Superior temporal gyrus (tissue), 1 donor: ENCODE measurements around the gene RBPJL.

ENCODE experiments used
- DNase-seq: peaks from one replicate; pipeline ENCODE4 v3.0.0-alpha.2; 2016; ENCODE audit errors: extremely low spot score

Gene RBPJL, protein sequence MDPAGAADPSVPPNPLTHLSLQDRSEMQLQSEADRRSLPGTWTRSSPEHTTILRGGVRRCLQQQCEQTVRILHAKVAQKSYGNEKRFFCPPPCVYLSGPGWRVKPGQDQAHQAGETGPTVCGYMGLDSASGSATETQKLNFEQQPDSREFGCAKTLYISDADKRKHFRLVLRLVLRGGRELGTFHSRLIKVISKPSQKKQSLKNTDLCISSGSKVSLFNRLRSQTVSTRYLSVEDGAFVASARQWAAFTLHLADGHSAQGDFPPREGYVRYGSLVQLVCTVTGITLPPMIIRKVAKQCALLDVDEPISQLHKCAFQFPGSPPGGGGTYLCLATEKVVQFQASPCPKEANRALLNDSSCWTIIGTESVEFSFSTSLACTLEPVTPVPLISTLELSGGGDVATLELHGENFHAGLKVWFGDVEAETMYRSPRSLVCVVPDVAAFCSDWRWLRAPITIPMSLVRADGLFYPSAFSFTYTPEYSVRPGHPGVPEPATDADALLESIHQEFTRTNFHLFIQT

DNA sequence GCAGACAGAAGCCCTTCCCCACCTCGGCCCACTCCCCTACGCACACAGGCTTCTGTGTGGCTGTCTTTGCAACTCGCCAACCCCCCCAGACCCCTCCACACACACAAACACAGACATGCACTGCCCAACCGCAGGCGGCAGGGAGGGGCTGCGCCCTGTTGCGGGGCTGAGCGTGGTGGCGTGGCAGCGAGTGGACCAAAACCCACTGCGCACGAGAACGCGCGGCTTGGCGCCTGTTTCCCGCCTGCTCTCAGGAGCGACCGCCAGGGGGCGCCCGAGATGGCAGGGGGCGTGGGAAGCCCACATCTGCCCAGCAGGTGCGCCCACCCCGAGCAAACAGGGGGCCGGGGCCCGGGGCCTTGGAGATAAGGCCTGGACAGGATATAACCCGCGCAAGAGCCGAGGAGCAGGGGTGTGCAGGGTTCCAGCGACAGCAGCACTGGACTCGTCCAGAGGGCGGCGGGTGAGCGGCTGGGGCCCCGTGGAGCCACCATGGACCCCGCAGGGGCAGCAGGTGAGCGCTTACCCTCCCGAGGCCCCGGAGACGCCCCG lies at the start of gene RBPJL:
RBPJL (plus strand) TSS at position 410 of the 552 bp plus-strand sequence; CDS start at position 493, 83 bp downstream.
- DNase-seq, result no peak

DNA sequence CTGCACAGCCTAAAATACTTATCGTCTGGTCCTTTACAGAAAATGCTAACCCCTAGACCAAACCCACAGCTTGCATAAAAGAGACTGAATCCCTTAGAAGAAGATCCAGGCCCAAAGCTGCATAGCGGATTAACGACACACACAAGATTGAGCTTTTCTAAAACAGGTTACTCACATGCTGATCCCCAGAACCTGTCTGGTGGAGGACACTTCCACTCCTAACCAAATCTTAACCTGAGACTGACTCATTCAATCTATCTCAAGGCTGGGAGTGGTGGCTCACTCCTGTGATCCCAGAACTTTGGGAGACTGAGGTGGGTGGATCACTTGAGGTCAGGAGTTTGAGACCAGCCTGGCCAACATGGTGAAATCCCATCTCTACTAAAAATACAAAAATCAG lies 49.5 kb upstream of the RBPJL start:
- no peak for DNase-seq

DNA sequence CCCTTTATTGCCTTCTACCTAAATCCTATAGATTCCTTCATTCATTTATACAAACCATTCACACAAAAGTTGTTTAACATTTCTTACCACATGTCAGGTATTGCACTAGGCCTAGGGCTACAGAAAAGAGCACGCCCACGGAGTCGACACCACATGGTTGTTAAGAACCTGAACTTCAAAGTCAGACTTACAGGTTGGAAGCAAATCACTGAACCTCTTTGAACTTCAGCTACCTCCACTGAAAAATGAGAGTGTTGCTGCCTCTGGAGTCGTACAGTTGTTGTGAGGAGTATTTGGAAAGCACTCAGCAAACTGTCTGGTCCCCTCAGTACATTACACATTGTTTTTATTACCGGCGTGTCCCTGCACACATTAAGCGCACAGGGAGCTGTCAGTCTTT lies 48.9 kb upstream of the RBPJL start:
- no peak for DNase-seq

DNA sequence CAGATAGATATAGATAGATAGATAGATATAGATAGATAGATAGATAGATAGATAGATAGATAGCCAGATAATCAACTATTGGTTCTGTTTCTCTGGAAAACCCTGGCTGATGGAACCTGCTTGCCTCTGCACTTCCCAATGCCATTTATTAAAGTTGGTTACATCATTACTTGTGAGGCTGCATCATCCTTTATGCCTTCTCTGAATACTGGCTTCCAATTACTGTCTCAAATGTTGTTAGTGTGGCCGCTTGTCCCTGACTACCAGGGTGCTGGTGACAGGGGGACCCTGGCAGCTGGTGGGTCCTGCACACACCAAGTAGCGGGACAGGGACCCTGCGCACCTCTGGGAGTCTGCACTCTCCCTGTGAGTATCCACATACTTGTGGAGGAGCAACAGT lies 48.4 kb upstream of the RBPJL start:
- DNase-seq, result no peak

DNA sequence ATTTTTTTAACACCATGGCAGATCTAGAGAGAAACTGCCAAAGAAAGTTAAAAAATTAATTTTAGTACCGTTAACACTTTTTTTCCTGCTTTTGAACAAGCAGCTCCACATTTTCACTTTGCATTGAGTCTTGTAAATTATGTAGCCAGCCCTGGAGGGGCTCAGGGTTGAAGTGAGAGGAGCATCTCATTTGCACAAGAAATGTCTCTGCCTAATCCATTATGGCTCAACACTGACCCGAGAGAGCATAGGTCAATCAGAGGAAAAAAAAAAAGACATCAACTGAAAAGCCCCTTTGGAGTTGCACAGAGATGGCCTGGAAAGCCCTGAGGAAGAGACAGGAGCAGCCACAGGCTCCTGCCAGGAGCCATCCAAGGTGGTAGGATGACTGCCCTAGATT lies 48.0 kb upstream of the RBPJL start:
- no peak for DNase-seq

DNA sequence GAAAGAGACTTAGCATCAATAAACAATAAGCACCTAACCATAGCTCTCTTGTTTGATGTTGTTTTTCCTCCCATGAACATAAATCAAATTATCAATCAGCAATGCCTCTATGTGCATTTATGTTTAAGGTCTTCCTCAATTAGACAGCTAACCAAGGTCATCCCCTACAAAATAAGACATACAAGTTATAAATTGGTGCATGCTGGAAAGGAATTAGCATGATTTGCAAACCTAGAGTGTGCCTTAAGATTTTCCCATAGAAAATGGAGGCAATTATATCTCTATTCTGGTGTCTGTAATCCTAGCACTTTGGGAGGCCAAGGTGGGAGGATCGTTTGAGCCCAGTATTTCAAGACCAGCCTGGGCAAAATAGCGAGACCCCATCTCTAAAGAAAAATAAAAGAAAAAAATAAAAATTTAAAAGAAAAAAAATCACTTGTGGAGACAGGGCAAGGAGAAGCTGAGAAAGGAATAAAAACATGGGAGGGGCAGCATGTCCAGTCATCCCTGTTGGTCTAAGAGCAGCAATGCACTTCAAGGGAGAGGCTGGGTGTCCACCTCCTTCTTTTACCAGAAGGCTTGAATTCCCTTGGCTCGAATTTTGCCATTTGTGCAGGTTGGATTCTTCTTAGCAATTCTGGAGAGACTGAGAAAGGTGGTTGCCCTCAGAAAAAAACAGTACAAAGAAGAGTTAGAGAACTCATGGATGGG lies 42.9 kb upstream of the RBPJL start:
- DNase-seq, result no peak

DNA sequence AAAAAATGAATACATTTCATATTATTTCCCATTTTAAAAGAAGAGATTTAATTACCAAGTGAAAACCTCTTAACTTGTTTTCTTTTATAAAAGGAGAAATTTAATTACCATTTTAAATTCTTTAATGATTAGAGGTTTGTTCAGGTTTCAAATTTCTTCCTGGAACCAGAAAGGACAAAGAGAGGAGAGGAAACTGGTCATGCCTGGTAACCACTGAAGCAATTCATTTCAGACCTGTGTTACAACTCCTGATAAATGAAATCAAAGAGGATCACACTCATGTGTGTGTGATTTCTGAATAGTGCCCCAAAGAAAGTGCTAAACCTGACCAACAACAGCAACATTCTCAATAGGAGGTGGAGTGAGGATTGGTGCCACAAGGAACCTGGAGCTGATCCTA lies 39.7 kb upstream of the RBPJL start:
- no peak for DNase-seq

DNA sequence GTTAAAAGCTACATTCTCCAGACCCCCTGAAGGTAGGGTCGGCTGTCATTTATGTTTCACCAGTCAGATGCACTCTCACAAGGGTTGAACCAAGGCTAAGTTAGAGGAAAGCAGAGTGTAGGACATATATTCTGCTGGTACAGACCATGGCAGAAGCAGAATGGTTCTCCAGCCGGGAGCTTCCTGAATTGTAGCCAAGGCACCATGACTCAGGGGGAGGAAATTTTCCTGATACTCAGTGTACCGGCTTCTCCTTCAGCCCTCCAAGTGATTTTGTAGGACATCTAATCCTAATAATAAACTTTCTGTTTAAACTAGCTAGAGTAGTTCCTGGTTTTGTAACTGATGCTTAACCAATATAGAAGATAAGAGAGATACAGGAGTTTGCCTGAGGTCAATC lies 38.1 kb upstream of the RBPJL start:
- no peak for DNase-seq

DNA sequence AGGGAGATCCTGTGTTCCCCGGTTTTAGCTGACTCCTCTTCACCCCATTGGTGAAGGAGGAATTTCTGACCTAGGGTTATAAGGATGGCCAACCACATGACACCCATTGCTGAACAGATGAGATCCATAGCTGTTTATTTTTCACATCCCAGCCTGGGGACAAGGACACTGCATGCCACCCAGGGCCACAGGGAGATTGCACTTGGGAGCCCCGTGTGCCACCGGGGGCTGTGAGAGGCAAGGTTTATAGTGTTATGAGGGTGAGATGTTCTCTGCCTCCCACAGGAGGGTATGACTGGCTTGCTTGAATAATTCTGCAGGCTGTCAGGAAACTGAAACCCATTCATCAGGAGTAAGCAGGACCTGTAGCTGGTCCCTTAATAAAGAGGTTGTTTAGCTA lies 37.6 kb upstream of the RBPJL start:
- DNase-seq, result no peak

DNA sequence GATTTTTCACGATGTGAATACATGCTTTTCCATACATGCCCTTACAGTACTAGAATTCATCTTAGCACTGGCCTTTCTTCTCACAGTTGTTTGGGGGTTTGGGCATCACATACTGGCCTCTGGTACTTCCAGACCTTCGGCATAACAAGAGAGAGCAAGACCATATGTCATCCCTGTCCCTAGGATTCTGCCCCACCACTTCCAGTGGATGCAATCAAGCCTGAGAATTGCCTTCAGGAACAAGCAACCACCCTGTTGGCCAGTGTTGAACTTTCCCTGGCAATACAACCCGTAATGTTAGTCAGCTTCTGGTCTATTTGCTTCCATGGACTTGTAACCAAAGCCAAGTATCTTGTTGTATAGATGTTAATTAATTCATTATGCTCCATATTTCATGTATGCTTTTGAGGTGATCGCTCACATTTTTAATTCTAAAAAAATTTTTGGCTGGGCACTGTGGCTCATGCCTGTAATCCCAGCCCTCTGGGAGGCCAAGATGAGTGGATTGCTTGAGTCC lies 36.8 kb upstream of the RBPJL start:
- DNase-seq, result no peak

DNA sequence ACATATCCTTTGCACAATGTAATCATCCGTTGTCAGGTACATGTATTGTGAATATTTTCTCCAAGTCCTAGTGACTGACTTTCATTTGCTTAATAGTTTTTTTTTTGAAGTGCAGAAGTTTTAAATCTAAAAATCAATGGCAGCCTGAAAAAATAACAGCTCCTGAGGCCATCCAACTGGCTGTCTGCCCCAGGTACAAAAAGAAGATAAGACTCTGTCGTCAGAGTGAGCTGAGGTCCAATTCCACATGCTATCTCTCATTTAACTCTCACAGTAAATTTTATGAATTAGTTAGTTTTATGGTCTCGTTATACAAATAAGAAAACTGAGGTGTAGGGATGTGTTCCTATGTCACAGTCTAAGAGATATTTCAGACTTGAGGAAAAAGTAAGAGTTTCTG lies 31.3 kb upstream of the RBPJL start:
- DNase-seq, result no peak

DNA sequence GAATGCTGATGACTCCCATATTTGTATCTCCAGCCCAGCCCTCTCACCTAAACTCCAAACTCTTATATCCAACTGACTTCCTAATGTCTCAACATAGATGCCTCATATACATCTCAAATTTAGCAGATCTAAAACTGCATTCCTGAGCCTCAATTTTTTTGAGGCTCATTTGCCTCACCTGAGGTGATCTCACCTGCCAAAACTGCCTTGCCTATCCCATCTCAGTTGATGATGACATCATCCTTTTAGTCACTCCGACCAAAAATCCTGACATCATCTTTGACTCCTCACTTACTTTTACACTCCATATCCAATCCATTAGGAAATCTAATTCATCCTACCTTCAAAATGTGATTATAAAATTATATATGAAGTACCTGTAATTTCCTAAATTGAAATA lies 26.6 kb upstream of the RBPJL start:
- no peak for DNase-seq

DNA sequence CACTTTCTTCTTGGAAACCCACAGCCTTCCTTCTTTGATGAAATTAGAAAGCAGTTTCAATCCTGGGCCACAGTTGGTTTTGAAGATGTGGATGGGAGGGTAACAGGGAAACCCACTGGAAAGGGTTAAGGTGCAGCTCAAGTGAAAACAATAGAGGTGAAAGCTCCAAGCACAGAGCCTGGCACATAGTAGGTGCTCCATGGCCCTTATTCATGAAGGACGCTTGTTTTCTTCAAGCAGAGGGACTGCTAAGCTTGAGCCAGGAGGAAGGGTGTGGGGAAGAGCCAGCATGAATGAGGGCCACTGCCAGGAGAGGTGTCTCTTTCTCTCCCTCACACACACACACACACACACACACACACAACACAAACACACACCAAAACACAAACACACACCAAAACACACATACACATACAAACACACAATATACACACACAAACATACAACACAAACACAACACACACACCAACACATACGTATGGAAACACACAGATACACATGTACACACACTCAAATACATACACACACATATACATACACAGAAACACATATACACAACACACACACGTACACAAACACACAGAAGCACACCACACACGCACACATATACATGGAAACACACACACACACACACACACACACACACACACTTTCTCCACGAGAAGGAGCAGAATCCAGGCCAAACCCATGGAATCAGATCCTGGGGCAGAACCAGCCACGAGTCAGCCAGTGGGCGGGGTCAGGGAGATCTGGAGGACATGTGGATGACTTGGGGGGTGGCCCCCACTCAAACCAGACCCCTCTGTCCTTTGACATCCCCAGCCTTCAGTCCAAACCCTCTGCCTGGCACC lies 23.7 kb upstream of the RBPJL start:
- DNase-seq, result no peak

DNA sequence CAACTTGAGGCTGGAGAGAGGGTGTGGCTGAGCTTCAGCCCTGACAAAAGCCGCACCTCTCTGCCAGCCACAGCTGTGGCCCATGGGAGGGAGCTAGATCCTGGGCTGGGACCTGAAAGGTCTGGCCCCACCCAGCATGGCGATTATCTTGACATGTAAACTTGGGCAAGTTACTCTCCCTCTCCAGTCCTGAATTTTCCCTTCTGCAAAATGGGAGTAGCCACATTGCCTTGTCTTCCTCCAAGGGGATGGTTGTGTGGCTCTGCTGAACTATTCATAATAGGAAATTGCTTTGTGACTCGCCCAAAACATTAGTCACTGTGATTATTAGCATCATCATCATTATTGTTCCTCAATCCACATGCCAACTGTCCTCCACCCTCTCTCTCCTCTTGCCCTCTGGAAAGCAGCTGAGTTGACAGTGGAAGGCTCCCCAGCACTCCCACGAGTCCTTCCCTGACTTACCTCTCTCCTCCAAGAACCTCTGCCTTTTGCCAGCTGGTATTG lies 23.0 kb upstream of the RBPJL start:
- no peak for DNase-seq

DNA sequence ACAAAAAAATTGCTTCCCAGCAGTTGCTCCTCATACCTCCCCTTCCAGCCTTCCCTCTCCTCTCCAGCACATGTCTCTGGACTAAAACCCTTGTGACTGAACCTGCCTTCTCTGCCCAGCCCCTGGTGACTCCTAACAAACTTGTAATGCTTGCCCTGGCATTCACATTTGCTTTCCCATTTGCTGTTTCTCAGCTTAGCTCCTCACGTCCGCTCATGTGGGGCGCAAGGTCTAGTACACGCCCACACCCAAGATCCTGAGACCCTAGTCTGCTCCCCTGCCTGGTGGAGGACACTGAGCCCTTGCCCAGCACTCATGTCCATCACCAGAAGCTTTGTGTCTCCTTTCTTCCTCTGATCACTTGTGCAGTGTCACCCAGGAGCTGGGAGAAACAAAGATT lies 18.3 kb upstream of the RBPJL start:
- DNase-seq, result no peak

DNA sequence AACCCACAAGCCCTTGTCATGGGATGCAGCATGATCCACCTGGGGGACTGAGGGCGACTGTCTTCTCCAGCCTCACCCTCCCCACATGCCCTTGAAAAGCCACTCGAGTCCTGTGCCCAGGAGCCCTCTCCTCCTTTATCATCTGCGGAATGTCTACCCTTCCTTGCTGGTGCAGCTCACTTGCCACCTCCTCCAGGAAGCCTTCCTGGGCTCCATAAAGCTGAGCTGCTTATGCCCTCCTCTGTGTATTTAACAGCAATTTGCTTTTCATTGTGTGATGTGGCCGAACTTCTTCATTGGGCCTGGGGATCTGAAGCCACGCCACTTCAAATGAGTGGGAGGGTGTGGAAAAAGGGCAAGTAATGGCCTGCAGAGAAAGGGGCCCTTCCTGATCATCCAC lies 17.8 kb upstream of the RBPJL start:
- DNase-seq, result no peak

DNA sequence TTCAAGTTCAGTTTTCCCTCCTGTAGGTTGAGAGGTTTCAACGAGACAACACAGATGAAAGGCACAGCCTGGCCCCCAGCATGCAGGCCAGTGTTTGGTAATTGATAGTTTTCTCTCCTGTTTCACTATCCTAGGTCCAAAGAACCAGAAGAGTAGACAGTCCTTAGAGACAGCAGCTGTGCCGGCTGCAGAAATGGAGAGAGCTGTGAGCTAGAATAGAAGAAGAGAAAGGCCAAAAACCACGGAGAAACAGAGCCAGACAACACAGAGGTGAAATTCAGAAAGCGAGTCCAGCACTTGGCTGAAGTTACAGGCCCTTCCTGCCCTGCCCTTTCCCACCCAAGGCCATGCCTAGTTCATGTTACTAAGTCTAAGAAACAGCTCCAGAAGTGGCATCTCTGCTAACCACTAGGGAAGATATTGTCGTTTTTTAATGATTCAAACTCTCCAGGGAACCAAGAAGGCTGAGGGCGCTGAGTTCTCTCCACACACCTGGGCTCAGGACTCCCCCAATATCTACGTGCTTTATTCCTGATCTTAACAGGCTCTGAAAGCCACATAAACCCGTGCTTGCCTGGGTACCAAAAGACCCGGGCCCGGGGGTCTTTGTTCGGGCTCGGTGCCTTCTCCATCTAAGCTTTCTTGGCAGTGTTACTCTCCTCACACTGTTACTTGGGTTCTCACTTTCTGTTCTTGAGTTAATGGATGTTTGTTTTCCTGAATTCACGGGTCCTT lies 16.5 kb upstream of the RBPJL start:
- no peak for DNase-seq

DNA sequence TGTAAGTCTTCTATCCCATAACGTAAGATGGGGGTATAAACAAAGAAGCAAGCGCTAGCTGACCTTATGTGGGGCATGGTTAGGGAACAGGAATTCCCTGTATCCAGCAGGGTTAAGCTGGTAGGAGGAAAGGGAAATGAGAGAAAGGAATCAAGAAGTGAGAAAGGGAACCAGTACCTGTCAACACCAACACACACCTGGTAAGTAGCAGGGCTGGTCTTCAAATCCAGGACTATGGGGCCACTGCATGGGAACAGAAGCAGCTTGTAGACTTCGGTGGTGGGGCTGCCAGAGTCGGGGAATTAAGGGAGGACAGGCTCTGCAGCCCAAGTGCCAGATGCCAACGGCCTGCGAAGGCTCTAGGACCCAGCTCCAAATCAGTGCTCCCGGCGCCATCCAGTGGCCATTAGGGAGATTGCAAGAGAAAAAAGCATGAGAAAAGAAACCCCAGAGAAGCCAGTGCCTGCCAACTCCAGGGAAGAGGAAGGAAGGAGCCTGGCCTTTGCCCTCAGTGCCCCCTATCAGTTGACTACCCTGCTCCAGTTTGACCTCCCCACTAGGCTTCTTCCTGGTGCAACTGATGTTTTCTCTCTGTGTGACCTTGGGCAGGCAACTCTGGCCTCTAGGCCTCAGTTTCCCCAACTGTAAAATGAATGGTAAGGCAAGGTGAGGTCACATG lies 15.8 kb upstream of the RBPJL start:
- DNase-seq, result peak; percentile 89

DNA sequence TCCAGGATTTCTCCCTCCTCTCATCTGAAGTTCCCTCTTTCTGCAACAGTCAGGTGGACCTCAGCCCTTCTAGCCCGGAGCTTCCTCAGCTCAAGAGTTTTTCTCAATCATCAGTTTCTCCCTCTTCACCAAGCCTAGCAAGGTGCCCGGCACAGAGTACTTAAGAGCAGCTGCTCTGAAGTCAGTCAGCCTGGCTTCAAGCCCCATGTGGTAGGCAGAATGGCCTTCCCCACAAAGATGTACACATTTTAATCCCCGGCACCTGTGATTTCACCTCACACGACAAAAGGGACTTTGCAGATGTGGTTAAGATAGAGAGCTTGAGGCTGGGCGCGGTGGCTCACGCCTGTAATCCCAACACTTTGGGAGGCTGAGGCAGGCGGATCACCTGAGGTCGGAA lies 15.1 kb upstream of the RBPJL start:
- DNase-seq, result no peak

DNA sequence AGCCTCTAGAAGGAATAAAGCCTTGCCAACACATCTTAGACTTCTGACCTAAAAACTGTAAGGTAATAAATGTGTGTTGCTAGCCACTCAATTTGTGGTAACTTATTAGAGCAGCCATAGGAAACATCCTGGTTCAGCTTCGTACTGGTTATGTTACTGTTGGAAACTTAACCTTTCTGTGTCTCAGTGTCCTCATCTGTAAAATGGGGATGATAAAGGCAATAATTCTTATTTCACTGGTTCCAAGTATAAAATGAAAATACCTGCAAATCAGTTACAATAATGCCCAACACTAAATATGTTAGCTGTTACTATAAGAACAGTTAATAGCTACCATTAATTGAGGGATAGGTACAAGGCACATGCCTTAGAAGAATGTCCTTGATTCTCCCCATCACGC lies 14.3 kb upstream of the RBPJL start:
- no peak for DNase-seq
